HG02588 (cell line): Measurements from ENCODE around the gene MARK3.
"Not testable (repeated sequence)": the region's sequence is repeated elsewhere in the genome, so short reads cannot be mapped to it uniquely, and the experiment has no call there.

ENCODE experiments used
- ATAC-seq: cut with Tn5 transposase; IDR thresholded peaks from one replicate; pipeline ENCODE4 v1.9.1; 2021; ENCODE audit warnings: mild to moderate bottlenecking, moderate library complexity; ENCODE audit not compliant: unreplicated experiment

MARK3 gene

DNA sequence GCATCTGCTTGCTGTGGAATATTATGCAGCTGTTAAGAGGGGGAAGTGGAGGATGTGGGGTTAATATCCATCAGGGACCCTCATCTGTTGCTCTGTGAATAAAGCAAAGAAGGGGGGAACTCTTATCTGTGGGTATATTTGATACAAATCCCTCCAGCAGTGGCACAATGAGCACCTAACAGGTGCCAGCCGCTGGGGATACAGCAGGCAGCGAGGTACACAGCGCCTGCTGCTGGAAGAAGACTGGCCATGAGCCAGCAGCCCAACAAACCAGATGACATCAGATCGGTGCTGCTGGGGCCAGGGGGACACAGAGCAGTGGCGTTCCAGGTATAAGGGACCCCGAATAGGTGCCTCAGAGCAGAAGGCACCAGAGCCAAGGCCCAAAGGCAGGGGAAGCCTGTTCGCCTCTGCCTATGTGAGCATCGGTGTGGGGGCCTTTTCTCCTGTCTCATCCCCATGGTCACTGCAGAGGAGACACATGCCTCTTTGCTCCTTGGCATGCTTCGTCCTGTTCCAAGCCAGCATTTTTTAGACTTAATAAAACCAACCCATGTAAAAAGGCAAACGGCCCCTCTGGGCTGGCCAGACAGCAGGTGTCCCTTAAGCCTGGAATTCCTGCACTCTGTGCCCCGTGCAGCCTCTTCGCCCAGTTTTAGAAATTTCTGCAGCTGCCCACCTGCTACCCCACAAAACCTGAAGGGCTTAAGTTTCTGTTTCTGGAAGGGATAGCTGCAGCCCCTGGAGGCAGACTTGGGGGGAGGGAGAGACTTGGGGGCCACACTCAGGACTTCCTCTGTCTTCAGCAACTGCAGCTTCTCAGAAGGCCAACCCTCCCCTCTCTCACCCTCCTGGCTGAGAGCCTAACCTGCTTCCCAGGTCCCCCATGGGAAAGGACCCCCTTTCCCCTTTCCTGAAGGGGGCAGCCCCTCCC lies 139.1 kb downstream of the MARK3 start:
- ATAC-seq = no peak

- ATAC-seq = not testable (repeated sequence)
Measured at GRCh38 chr14:103525430-103526246, 140.4 kb downstream of the MARK3 start.

DNA sequence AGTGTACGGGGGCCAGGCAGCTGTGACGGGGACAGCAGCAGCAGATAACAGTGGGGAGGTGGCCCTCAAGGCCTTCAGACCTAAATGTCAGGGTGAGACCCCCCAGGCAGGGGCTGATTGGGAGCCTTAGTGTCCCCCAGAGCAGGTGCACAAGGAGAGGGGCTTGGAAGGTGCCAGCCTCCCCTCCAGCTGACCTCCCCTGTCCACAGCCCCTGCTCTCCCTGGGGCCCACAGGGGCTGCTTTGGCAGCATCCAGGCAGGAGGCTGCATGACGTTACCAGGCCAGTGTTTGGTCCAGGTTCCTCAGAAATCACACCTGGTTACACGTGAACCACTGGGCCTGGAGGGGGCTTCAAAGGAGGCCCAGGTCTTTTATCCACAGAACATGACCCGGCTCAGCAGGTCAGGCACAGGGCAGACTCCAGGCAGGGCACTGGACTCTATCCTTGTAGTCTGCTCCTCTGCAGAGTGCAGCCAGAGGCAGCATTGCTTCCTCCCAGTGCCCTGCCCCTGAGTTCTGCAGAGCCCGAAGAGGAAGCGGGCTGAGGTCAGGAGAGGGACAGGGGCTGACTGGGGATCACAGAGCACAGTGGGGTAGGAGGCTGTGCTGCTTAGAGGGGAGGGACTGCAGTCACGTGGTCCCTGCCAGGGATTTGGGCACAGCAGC lies 141.2 kb downstream of the MARK3 start:
- no peak for ATAC-seq

GRCh38 chr14:103526914-103527248 lies 141.7 kb downstream of the MARK3 start:
- no peak for ATAC-seq

GRCh38 chr14:103527408-103528145 lies 142.4 kb downstream of the MARK3 start:
- peak; percentile 46 for ATAC-seq

GRCh38 chr14:103528146-103528586 lies 143.0 kb downstream of the MARK3 start:
- no peak for ATAC-seq

- ATAC-seq = peak; percentile 45
Measured at GRCh38 chr14:103528587-103529382, 143.6 kb downstream of the MARK3 start, which contains the start of gene TRMT61A. TRMT61A (plus strand) TSS chr14:103529196; CDS start chr14:103529979, 783 bp downstream.

DNA sequence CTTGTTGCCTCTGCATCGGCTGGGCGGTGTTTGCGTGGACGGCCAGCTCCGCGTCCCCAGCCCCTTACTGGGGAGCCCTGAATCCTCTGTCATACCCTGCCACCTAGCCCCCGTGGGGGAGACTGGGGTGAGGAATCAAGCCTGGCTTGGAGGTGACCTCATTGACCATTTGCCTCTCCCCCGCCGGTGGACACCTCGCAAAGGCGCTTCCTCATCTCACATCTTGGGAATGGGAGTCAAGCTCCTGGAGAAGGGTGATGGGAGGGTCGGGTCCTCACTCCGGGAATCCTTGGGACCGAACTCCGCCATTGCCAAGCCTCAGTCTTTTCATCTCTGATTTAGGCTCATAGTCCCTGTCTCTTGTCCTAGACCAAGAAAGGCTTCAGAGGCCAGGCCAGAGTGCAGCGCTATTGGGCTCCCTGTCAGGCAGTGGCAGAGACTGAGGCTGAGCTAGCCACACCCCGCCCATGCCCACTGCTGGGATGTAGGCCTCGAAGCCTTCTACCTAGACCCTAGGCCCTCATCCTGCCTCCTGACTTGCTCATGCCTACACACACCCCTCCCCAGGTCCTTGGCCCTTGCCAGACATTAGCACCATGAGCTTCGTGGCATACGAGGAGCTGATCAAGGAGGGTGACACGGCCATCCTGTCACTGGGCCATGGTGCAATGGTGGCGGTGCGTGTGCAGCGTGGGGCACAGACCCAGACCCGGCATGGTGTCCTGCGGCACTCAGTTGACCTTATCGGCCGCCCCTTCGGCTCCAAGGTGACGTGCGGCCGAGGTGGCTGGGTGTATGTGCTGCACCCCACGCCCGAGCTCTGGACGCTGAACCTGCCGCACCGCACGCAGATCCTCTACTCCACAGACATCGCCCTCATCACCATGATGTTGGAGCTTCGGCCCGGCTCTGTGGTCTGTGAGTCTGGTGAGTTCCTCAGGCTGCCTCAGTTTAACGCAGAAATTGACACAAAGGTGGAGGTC lies 144.5 kb downstream of the MARK3 start:
- no peak for ATAC-seq

GRCh38 chr14:103530390-103530789 lies 145.2 kb downstream of the MARK3 start:
- ATAC-seq = no peak

GRCh38 chr14:103530831-103531230 lies 145.6 kb downstream of the MARK3 start:
- ATAC-seq = no peak

GRCh38 chr14:103531421-103532215 lies 146.4 kb downstream of the MARK3 start:
- ATAC-seq = no peak

GRCh38 chr14:103532216-103533136 lies 147.3 kb downstream of the MARK3 start:
- no peak for ATAC-seq

DNA sequence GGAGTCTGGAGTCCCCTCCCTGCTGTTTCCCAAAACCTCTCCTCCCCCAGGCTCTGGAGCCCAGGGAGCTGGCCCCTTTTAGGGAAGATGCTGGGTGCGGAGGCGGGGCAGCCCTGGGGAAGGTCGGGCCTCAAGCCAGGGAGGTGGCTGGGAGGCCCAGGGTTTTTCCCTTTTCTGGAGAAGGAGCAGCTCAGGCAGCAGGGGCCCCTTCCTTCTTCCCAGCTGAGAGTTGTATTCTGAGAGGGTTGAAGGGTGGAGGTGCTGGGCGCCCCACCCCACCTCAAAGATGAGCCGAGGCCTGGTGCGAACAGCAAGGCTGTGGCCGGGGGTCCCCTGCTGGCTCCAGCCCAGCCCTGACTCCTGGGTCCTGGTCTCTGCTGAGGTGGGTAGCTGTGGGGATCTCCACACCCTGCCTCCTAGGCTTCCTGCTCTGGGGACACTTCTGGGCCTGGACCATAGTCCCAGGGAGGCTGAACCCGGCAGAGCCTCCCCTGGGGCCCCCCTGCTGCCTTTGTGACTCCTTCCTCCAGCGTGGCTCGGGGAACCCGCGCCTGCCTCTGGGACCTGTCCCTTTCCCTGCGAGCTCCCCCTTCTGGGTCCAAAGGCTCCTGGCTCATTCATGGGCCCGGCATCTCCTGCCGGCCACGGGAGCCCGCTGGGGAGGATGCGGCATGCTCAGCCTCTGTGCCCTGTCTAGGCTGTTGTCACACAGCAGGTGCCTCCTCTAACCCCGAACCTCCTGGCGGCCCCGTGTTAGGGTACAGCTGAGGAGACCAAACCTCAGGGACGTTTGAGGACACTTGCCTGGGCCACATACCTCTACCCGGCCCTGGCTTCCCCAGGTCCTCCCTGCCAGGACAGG lies 148.2 kb downstream of the MARK3 start:
- no peak for ATAC-seq

- no peak for ATAC-seq
Measured at GRCh38 chr14:103533999-103534575, 148.9 kb downstream of the MARK3 start.

DNA sequence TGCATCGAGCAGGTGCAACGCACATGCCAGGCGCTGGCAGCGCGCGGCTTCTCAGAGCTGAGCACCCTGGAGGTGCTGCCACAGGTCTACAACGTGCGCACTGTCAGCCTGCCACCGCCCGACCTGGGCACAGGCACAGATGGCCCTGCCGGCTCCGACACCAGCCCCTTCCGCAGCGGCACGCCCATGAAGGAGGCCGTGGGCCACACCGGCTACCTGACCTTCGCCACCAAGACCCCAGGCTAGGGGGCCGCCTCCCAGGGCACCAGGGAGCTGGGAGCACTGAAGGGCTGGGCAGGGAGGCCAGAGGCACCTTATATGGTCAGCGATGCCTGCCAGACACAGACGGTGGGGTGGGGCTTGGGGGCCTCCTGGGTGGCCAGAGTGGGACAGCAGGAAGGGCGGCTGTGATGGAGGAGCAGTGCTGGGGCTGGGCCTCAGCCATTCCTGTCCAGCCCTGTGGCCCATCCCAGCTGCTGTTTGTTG lies 149.4 kb downstream of the MARK3 start:
- ATAC-seq = no peak
